GM19438 (cell line): ENCODE data around the gene FAM3D.
"Not testable (repeated sequence)": the region's sequence is repeated elsewhere in the genome, so short reads cannot be mapped to it uniquely, and the experiment has no call there.

ENCODE experiments used
- ATAC-seq: cut with Tn5 transposase; IDR thresholded peaks from one replicate; pipeline ENCODE4 v1.9.1; 2021; ENCODE audit warnings: low read depth; ENCODE audit not compliant: unreplicated experiment

FAM3D gene, protein sequence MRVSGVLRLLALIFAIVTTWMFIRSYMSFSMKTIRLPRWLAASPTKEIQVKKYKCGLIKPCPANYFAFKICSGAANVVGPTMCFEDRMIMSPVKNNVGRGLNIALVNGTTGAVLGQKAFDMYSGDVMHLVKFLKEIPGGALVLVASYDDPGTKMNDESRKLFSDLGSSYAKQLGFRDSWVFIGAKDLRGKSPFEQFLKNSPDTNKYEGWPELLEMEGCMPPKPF

DNA sequence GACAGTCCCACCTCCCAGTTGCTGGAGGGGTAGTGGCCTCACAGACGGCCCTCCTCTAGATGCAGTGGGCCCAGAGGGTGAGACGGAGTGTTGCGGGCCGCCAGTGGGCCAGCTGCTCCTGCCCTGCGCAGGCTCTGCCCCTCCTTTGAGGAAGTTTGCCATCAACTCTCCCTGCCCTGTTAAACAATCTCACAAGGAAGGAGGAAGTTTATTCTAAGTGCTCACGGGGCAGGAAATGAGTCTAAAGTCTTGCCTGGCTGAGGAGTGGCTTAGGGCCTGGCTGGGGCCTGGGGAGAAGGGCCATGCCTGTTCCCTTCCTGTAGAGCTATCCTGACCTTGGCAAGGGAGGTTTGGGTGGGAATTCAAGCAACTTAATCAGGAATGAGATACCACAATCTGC, at the start of gene FAM3D:
FAM3D (minus strand) TSS at position 92 of the 400 bp plus-strand sequence. CDS start 11,211 bp downstream, outside the sequence.
- no peak for ATAC-seq

DNA sequence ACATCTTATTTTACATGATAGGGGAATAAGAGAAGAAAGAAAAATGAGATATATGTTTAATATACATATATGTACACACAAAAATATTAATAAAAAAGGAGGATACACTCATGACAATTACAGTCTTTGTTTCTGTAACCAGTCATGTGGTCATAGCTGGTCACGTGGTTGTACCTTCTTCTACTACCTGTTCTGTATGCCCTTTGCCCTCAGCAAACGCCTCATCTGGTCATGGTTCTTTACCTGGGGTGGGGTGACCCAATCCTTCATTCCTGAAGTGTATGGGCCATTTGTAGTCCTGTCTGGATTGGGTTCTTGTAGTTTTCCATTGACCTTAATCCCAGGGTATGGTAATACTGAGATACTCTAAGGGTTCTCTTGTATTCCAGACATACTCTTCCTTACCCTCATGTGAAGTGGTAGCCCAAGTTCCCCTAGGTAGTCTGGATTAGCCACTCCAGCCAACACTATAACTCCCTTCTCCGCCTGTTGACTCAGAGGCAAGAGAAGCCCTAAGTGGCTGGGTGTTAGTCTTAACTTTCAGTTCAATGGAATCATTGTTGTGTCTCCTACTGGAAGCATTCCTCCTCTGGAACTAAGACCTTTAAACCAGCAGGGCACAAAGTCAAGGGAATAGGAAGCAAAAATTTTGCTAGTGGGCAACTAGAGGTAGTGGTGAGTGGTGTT, 47.3 kb upstream of the FAM3D start:
- ATAC-seq, result no peak

DNA sequence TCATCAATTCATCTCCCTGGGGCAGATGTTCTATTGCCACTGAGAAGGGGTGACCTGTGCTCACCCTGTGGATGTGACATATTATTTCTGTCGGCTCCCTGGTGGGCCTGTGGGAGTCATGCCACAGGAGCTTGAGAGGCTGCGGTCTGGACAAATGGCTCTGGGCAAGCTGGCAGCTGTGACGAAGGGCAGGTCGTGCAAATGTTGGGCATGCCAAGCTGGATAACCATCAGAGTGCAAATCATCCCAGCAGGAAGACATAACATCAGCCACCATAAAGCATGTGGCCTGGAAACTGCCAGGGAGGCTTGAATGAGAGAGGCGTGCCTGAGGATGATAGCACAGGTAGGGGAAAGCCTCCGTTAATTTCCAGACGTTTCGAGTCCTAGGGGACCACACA, 45.3 kb upstream of the FAM3D start:
- ATAC-seq, result no peak

DNA sequence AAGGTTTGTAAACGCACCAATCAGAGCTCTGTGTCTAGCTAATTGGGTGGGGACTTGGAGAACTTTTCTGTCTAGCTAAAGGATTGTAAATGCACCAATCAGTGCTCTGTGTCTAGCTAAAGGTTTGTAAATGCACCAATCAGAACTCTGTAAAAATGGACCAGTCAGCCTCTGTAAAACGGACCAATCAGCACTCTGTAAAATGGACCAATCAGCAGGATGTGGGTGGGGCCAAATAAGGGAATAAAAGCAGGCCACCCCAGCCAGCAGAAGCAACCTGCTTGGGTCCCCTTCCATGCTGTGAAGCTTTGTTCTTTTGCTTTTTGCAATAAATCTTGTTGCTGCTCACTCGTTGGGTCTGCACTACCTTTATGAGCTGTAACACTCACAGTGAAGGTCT, 42.4 kb upstream of the FAM3D start:
- ATAC-seq, result not testable (repeated sequence)

DNA sequence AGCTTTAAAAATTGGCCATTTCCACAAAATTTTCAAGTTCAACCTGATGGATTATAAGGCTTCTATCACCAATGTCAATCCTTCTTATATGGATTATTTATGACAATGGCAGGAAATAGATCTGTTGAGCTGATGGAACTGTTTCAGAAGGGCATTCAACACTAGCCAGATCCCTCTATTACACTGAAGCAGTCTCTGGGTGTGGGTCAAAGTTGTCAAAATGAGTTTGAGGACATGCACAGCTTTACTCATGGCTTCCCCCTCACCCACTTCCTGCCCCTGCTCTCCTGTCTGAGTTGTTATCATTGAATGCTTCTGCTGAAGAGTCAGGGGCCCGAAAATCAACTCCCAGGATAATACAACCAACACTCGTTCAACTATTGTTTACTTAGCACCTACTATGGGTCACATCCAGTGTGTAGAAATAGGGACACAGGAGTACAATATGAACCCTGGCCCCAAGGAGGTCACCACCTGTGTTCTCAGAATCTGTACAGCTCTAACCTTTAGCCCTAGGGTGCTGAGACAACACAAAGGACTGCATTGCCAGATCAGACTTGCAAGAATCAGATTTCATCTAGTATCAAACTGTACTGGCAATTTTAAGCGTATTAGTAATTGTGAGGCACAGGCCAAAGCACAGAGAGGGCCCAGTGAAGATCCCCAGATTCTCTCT, 41.7 kb upstream of the FAM3D start:
- ATAC-seq, result no peak

DNA sequence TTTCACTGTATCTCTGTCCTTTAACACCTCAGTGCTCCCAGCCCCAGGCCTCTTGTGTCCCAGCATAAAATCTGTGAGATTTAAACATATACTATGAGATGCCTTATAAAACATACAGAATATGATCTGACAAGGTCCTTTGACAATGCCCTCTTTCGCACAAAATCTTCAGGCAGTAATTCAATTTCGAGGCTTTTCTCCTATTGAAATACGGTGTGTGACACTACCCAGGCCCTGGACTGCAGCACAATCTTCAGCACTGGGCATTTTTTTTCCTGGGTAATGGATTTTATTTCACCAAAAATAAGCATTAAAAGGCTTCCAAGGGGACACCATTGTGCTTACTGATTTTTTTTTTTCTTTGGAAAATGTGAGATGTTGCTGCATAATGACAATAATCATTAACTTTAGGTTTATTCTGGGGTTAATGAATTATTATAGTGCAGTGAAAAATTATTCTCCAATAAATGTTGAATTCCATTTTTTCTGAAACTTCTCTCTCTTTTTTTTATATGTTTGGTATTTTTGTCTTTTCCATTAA, 40.9 kb upstream of the FAM3D start:
- ATAC-seq, result no peak

DNA sequence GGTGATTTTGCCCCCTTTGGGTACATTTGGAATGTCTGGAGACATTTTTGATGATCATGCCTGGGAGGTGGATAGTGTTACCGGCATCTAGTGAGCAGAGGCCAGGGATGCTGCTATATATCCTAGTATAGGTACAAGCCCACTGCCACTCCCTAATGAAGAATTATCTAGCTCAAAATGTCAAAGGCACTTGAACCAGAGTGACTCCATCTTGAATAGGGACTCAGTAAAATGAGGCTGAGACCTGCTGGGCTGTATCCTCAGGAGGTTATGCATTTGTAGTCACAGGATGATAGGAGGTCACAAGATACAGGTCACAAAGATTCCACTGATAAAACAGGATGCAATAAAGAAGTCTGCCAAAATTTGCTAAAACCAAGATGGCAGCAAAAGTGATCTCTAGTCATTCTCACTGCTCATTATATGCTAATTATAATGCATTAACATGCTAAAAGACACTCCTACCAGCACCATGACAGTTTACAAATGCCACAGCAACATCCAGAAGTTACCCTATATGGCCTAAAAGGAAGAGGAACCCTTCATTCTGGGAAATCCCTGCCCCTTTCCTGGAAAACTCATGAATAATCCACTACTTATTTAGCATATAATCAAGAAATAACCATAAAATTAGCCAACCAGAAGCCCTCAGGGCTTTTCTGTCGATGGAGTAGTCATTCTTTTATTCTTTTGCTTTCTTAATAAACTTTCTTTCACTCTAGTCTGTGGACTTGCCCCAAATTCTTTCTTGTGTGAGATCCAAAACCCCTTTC, 40.0 kb upstream of the FAM3D start:
- ATAC-seq, result no peak

DNA sequence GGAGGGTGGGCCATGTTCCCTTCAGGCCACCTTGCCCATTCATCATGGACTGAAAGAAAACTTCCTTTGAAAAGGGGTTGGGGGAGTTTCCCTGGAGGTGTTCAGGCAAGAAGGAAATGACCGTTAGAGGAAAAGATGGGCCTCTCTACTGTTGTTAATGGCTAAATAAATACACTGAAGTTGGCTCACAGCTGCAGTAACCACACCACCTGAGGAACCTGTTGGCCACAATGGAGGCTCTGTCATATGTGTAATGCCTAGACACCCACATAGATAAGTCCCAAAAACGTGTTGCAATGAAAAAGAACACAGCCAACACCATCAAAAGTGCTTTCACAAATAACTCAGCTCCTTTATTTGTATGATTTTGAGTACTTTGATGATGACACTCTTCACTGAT, 38.2 kb upstream of the FAM3D start:
- ATAC-seq, result no peak

DNA sequence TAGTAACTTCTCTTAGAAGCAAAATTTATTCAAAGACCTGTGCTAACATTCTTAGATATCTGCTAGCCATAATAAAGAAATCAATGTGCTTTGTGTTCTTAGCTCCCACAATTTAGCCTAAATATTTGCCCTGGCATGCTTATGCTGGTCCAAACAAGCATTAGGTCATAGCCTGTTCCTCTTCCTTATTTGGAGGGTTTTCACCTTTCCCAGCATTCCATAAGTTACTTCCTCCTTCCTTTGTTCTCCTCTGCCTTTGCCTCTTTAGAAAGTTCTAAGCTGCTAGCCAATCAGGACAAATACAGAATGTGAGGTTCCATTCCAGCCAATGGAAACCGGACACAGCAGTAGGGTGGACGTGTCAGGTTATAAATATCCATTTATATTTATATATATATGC, 37.7 kb upstream of the FAM3D start:
- not testable (repeated sequence) for ATAC-seq

DNA sequence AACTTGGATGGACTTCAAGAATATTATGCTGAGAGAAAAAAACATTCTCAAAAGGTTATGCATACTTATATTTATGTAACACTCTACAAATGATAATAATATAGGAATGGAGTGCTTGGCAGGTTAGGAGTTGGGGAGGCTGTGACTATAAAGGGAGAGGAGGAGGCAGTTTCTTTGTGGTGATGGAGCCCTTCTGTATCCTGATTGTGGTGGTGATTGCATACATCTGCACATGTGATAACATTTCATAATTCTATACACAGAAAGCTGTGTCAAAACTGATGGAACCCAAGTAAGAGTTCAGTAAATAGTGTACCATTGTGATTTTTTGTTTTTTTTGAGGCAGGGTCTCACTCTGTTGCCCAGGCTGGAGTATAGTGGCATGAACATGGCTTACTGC, 31.7 kb upstream of the FAM3D start:
- ATAC-seq, result no peak

DNA sequence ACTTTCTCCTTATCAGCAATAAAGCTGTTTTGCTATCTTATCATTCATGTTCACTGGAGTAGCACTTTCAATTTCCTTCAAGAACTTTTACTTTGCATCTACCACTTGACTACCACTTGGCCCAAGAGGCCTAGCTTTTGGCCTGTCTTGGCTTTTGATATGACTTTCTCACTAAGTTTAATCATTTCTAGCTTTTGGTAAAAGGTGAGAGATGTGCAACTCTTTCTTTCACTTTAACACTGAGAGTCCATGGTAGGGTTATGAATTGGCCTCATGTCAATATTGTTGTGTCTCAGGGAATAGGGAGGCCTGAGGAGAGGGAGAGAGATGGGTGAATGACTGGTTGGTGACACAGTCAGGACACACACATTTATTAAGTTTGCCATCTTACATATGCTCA, 31.0 kb upstream of the FAM3D start:
- ATAC-seq, result peak; percentile 58

DNA sequence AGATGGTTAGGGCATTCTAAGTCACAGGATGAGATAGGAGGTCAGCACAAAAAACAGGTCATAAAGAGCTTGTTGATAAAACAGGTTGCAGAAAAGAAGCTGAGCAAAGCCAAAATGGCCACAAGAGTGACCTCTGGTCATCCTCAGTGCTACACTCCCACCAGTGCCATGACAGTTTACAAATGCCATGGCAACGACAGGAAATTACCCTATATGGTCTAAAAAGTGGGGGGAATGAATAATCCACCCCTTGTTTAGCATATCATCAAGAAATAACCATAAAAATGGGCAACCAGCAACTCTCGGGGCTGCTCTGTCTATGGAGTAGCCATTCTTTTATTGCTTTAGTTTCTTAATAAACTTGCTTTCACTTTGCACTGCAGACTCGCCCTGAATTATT, 30.2 kb upstream of the FAM3D start:
- ATAC-seq, result not testable (repeated sequence)

DNA sequence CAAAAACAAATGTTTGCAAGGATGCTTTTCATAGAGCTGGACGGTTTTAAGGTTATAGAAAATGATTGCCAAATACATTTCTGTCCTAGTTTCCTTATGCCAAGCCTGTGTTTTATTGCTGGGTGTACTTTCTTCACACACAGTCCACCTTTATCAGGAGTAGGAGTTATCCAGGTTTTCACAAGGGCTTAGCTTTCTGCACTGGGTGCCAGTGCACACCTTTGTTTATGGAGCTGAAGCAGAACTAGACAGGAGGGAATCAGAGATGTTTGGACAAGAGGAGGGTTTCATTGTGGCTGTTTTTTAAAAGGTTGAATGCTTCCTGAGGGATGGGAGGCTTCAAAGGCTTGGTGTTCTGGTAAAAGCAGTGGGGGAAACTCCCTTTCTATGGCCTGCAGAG, 29.5 kb upstream of the FAM3D start:
- no peak for ATAC-seq

DNA sequence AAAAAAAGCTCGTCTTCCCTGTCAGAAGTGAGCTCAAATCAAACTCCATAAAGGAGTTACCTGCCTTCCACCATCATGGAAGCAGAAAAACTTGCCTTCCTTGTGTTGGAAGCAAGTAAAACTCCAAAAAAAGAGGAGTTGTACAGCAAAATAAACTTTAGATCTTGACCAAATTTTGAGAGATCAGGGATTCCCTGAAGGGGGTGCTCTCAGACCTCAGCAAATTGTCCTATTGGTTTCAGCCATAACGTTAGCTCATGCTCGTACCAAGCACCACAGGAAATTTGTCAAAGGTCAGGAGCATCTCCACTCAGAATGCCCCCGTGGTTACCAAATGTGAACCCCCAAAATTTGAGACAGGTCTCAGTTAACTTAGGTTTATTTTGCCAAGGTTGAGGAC, 28.7 kb upstream of the FAM3D start:
- not testable (repeated sequence) for ATAC-seq

DNA sequence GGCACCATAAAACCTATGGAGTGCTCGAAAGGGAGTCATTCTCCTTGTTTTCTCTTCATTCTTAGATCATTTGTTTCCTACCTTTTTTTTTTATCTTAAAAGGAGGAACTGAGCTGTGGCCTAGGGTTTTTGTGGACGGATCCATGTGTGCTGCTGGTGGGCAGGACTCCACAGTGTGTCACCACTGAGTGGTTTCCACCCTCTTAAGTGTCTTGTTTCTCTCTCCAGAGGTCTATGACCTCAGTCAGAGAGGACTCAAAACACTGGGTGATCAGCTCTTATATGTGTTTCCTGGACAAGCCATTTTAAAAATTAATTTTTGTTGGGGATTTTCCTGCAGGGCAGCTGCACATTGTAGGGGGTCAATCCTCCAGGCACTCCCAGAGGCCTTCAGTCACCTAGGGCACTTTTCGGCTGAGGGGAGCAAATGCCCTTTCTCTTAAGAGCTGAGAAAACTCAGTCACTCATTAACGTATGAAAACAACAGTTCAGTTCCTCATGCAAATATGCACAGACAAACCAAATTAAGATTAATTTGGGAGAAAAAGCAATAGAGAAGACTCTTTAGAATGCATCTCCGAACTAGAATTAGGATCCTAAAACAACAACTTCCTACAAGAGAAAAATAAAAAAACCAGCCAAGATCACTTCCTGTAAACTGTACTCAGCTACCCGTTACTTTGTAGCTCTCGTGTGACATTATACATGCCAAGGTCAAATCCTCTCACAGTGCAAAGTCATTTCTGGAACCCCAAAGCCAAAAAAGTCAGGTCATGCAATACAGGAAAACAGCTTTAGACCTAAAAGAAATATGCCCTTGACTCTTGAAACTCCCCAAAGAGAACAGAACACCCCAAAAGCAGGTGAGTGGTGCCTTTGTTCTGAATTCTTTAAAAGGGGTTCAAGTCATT, 27.6 kb upstream of the FAM3D start:
- peak; percentile 69 for ATAC-seq

DNA sequence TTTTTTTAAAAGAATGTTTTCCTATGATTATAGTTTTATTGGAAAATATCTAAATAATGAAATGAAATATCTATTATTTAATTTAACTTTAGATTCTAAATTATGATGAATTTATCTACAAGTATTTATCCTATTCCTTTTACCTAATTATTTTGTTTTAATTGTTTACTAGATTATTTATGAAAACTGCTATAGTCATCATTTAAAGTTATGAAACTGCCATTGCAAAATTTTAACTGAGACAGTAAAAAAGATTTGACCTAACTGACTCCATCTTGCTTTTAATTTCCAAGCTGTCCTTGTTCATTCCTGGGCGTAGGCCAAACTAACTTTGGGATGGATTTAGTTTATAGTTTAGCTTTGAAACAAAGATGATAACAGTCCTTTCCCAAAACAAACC, 25.9 kb upstream of the FAM3D start:
- ATAC-seq, result no peak

DNA sequence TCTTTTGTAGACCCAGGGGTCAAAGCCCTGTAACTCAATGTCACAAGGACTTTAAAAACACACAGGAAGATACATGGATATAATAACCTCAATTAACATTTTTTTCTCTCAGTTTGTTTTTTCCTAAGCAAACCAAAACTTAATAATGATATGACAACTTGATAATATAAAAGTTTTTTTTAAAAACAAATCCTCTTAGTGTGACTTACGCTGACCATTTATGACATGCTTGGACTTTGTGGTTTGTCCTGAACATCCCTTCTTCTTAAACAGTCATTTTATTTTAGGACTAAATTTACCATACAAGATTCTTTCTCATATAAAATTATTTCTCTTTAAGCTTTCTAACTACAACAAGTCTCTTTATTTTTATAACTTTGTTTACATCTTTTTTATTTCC, 25.4 kb upstream of the FAM3D start:
- no peak for ATAC-seq

DNA sequence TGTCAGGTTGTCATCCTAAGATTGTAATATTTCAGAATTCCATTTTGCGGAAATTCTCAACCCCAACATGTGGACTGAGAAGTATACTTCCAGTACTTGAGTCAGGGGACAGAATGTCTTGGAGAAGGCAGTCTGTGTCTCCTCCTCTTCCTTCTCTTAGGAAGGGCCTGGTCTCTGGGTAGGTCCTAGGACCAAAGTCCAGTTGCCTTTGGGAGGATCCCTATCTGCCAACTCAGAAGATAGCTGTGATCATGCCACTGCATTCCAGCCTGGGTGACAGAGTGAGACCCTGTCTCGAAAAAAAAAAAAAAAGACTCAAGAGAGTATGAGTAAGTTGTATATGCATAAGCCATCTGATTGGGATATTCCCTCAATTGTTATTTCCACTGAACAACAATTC, 23.9 kb upstream of the FAM3D start:
- ATAC-seq, result no peak

DNA sequence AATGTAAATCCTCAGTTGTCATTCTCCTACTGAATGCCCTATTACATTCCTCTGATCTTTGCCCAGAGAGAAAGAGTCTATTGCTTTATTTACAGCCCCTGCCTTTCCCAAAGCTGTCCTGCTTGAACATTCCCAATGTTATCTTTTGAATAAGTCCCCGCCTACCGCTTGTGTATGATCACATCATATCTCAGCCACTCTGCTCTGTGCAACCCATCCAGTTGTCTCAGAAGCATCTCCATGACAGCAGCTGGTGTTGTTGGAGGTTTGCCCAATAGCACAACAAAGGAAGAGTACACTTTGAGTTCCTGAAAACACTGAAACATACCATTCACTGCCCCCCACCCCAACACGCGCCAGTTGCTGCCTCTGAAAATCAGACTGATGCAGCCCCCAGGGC, 22.0 kb upstream of the FAM3D start:
- ATAC-seq, result no peak

DNA sequence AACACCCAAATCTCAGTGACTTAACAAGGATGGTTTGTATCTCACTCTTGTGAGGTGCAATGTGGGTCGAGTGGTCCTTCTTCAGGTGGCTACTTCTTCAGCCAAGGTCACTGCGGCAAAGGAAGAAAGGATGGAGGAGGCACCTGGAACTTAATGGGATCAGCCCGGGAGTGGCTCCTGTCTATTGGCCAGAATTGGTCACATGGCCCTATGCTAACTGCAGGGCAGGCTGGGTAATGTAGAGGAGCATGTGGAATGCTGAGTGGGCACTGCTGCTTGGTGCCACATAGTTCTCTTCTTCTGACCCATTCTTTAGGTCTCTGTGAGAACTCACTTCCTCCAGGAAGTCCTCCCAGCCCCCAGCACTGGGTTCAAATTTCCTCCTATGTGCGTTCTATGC, 20.3 kb upstream of the FAM3D start:
- no peak for ATAC-seq
